Dermis blood vessel endothelial cell (primary cell): ENCODE results near the gene SPNS3. TPM values are rescaled to one million over a fixed set of nuclear protein-coding genes. Genes with fewer than 3 reads are reported as not detected.

Source experiments
- DNase-seq: peaks from one replicate; pipeline ENCODE4 v3.0.0; 2010
- total RNA-seq: library from RNA; depleted of rRNA; stranded (reverse); fragments of >200 nt; gene quantifications from 2 replicates; pipeline ENCODE4 v1.2.3, GENCODE V29; 2014

SPNS3 gene
- total RNA-seq, 1 donor from 2014 or later: 0.34 TPM

DNA sequence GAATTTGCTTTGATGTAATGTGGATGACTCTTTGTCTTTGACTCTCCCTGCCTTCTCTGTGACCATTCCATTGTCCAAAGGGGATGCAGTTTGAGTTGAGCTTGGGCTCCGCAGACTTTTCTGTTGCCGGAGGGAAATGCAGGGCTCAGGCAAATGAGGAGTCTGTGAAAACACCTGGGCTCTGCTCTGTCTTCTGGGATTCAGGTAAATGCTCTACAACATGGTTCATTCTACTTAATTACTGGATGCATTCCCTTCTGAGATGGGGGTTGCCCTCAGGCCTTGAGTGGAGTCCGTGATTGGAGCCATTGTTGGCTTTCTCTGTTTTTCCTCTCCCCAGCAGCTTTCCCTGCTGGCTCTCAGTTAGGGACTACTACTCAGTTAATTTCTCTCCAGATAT, 38.5 kb downstream of the SPNS3 start:
- DNase-seq: no peak

DNA sequence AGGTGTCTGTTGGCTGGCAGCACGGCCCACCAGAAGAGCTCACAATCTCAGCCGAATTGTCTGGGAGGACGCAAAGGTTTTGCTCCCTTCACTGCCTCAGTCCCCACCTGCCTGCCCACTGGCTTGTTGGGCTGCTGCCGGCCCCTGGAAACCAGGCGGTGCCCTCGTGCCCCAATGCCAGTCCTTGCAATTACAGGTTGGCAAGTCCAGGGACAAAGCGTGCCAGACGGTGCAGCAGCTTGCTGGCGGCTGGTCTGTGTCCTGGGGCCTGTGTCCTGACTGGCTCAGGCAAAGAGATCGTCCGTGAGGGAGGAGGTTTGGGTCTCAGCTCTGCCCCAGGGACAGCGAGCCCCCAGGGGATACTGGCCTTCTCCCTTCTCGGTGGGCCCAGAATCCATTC, 40.4 kb downstream of the SPNS3 start:
- no peak for DNase-seq

DNA sequence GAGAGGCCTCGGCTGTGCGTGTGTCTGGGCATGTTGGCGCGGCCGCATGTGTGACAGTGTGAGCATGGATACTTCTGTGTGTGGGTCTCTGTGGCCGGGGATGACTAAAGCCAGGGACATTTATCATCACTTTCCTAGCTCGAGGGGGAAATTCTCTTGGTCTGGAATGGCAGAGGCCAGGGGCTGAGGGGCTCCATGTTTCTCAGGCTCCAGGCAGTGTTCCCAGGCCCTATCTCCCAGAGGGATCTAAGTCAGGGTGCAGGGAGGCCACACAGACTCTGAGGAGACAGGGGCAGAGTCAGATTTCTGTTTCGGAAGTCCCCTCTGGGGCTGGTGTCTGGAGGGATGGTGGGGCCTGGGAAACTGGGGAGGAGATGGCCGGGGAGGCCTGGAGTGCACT, 41.3 kb downstream of the SPNS3 start:
- DNase-seq: no peak

DNA sequence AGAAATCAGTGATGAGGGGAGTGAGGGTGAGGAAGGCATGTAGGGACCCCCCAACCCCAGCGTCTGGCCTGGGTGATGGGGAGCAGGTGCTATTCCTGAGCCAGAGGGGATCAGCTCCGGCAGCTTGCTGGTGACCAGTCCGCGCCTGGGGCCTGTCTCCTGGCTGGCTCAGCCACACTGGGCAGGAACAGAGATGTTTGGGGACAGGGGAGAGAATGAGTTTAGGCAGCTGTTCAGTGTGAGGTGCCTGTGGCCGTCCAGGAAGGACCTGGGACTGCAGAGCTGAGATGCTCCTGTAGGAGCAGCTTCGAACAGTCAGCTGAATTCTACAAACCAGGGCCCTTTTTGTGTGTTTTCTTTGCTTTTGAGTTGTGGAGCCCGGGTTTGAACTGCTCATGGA, 41.7 kb downstream of the SPNS3 start:
- no peak for DNase-seq

DNA sequence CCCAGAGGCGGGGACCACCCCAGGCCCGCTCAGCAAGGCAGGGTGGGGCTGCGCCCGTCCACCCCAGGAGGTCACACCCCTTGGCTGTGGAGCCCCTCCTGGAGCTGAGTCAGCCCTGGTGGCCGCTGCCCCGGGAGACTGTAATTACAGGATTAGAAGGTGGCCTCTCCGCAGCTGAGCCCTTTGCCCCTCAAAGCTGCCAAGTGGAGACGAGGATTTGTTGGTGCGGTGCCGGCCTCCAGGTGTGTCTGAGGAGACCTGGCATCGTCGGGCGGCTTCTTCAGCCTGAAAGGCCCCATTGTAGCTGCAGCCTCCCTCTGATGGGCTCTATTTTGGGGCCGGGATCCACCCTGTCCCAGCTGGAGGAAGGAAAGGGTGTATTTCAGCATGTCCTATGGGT, 42.3 kb downstream of the SPNS3 start:
- no peak for DNase-seq

DNA sequence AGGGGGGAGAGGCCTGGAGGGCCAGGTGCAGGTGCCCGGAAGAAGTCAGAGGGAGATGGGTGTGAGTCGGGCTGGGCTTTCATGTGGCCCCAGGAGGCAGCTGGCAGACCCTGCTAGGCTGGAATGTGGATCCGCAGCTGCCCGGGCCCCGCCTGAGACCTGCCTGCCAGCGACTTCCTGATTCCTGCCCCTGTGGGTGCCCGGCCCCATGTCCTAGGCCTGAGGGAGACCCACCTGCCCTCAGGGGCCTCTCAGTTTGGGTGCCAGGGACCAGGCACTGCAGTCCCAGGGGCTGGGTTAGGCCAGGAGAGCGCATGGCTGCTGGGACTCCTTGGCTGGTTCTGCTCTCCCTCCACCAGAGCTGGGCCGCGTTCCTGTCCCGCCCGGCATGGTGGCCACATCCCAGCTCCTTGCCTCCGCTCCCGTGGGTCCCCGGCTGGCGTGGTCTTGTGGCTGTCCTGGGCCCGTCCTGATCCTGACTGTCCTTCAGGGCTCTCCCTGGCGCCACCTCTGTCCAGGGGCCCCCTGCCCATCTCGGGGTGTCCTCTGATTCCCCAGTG, 42.9 kb downstream of the SPNS3 start:
- DNase-seq: no peak

DNA sequence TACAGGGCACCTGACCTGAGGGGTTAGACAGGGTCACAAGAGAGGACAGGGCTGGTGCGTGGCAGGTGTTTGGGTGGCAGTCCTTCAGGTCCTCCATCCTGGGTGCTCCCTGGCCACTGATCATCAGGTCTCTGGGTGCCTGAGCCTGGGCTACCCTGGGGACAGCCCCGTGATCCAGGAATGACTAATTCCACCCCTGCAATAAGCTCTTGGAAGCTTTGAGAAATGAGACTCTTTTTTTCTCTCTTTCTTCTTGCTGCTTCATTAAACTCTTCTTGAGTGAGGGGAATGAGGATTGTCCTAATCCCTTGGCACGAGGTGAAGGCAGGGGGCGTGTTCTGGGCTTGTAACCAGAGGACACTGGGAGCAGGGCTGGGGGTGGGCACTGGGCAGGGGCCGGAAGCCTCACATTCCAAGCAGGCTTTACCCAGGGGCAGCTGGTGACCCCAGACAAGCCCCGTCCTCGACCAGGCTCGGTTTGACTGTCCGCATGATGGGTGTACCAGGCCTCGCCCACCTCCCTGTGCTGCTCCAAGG, 43.6 kb downstream of the SPNS3 start:
- no peak for DNase-seq

DNA sequence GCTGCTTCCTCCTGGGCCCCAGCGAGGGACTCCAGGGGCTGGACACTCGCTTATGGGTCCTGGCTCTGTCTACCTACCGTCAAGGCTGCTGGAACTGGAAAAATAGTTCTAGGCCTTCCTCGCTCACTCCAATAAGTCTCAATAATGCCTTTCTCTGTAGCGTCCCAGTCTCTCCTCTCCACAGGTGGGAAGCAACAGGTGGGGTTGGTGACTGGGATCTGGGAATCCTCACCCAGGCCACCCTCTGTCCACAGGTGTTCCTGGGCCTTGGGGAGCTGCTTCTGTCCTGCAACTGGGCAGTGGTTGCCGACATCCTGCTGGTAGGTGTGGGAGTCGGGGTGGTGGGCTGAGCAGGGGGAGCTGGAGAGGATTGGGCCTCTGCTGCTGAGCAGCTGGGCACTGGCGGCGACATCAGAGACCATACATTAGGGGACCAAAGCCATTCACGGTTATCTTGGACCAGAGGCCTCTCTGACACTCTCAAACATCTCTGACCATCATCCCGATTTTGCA, 44.6 kb downstream of the SPNS3 start:
- DNase-seq: no peak

DNA sequence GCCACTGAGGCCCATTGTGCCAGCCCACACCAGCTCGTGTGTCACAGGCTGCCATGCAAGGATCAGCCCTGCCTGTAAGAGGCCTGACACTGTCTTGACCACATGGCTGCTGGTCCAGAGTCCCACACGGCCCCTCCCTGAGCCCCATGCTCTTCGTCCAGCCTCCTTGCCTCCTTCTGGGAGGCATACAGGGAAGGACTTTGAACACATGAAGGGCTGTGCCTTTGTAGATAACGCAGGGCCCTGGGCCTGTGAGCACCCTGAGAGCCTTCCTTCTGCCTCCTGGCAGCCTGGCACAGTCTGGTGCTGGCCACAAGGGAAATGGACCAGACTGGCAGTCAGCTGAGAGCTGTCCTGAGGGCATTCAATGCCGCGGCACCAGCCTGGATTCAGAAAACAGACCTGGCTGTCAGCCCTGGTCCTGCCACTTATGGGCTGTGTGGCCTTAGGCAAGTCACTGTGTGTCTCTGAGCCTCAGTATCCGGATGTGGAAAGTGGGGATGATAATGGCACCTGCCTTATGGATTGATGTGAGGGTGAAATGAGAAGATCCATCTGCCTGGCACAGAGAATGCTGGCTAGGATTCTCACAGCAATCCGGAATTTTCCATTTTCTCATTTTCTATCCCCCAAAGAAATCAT, 45.7 kb downstream of the SPNS3 start:
- DNase-seq: no peak

DNA sequence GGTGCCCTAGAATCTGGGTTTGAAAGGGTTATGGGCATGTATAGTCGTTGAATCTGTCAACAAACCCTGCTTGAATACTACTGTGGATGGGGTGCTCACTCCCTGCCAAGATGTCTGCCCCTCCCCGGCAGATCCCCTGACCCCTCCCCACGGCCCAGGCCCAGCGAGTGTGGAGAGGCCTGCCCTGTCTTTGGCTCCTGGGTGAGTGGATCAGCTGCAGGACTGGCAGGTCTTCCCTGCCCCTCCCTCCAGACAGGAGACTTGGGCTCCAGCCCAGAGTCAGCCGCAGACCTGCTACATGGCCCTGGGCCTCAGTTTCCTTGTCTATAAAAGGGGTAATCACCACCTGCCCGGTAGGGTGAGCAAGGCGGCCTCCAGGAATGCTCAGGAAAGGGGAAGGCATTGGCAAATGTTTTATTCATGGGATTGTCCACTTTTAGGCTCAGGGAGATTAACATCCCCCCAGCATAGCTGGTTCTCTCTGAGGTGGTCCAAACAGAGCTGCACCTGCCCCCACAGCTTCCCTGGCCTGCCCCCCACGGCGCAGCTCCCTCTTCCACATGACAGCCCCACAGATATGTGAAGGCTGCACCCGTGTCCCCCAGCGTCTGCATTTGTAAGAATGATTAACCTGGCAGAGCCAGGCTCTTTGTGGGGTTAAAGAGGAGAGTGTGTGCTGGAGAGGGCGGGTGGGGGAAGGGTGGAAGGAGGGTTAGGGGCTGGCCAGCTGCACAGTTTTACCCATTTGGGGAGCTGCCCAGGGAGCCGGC, 46.4 kb downstream of the SPNS3 start:
- DNase-seq: no peak

DNA sequence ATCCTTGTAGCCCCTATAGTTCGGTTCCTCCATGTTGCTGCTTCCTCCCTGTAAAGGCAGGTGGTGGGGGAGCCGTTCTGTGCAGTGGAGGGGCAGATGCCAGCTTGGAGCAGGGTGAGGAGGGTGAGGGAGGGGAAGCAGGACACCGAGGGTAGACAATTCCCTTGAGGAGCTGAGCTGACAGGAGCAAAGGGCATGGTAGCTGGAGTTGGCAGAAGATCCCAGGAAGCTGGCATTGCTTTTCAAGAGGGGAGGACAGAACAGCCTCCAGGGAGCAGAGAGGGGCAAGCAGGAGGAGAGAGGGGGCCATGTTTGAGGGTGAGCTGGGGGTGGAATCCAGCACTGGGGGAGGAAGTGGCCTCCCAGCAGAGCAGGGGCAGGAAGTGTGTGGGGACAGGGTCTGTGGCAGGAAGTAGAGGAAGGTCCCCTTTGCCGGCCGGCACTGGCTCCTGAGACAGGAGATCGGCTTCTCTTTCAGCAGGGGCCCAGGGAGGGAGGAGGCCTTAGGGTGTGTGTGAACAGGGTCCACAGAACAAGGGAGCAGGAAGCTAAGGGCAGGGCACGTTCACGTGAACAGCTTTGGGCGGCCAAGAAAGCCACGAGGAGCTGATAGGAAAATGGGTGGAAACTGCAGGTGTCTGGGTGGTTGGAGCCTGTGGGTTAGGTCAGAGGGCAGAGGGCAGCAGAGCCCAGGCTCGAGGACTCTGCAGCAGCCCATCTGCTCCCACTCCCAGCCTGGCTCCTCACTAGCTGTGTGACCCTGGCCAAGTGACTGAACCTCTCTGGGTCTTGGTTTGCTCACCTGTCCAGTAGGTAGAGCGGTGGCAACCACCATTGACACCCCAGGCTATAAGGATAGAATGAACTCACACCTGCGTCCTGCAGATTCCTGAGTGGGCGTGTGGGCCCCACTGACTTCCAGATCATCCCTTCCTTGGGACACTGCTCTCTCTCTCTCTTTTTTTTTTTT, 47.5 kb downstream of the SPNS3 start:
- no peak for DNase-seq

DNA sequence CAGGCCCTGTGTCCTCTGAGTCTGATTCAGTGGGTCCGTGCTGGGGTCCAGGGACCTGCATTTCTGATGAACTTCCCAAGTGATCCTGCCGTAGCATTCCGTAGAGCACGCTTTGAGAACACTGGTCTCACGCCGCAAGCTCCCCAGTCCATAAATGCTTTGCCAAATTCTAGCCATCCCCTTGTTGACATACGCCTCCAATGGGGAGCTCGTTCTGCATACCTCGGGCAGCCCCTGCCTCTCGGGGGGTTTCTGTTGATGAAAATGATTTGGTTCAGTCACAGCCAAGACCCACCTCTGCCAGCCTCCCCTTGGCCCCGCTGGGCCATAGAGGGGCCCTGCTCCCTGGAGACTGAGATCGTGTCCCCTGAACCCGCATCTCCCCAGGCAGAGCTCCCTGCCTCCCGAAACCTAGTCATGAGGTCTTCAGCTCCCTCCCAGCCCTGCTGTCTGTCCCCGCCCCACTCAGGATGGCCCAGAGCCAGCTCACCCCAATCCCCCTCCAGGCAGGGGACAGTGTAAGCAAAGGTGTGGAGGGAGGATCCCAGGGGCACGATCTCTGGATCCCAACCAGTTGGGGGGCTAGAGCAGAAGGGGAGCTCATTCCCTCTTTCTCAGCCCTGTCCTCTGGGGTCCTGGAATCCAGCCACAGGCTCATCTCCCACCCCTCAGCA, 48.7 kb downstream of the SPNS3 start:
- DNase-seq: no peak

DNA sequence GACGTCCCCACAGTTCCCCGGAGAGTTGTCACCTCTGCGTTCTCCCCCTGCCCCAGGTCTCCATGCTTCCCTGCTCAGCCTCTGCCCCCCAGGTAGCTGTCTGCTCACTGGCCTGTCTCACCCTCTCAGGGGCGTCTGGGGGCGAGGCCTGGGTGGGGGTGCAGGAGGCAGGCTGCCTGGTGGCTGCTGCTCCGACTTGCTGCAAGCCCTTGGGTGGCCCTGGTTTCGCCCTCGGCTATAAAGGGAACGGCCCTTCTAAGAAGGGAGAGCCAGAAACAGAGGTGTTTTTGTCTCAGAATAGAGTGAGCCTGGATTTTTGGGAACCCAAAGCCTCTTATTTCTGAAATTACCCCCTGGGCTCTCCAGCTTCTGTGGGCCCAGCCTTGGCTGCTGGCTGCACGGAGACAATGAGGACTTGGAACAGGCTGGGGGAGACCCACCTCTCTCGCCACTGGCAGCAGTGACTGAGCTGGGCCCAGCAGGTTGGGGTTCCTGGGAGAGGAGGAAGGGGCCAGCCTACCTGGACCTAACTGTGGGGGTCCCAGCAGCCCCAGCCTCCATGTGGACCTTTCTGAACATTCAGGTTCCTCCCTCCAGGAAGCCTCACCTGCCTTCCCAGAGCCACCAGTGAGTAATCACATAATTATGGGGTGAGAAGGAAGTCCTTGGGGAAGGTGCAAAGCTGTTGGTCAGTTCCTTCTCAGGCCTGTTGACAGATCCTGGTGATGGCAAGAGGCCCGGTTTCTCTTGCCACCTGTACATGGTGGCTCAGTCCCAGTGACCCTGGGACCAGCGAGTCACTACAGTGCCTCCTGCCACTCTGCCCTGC, 49.5 kb downstream of the SPNS3 start:
- peak; percentile 48 for DNase-seq

DNA sequence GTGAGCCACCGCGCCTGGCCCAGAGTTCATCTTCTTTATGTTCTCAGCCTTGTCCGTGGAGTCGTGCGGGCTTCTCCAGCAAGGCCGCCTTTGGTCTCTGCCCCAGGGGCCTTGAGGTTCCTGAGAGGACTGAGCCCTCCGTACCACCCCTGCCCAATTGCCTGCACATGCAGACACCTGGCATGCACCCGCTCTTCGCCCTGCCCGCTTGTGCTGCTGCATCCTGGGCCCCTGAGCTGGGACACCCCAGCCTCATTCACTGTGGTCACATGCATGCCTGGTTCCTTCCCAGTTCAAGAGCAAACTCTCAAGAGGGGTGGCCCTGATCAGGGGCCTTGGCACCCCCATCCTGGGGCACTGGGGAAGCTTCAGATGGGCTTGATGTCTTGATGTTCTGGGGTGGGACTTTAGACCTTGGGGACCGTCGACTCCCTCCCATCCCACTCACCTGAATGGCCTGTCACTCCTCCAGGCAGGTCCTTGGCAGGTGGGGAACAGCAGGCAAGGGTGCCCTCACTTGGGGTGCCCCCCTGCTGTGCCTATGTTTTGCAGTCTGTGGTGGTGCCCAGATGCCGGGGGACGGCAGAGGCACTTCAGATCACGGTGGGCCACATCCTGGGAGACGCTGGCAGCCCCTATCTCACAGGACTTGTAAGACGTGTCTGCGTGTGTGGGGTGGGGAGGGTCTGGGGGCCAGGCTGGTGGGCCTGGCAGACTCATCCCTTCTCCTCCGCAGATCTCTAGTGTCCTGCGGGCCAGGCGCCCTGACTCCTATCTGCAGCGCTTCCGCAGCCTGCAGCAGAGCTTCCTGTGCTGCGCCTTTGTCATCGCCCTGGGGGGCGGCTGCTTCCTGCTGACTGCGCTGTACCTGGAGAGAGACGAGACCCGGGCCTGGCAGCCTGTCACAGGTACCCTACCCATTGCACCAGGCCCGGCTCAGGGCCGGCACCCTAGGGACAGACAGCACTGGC, 52.2 kb downstream of the SPNS3 start:
- peak; percentile 38 for DNase-seq

DNA sequence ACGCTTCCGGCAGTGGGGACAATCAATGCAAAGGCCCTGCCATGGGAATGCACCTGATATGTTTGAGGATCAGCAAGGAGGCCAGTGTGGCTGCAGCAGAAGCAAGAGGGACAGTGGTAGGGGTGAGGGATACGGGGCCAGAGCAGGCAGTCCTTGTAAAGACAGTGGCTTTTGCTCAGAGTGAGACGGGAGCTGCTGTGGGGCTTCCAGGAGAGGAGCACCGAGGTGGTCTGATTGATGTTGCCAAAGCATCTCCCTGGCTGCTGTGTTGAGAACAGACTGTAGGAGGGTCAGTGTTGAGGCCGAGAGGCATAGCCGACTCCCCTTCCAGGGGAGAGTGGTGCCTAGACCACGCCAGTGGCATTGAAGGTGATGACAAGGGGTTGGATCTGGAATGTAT, 53.6 kb downstream of the SPNS3 start:
- no peak for DNase-seq

DNA sequence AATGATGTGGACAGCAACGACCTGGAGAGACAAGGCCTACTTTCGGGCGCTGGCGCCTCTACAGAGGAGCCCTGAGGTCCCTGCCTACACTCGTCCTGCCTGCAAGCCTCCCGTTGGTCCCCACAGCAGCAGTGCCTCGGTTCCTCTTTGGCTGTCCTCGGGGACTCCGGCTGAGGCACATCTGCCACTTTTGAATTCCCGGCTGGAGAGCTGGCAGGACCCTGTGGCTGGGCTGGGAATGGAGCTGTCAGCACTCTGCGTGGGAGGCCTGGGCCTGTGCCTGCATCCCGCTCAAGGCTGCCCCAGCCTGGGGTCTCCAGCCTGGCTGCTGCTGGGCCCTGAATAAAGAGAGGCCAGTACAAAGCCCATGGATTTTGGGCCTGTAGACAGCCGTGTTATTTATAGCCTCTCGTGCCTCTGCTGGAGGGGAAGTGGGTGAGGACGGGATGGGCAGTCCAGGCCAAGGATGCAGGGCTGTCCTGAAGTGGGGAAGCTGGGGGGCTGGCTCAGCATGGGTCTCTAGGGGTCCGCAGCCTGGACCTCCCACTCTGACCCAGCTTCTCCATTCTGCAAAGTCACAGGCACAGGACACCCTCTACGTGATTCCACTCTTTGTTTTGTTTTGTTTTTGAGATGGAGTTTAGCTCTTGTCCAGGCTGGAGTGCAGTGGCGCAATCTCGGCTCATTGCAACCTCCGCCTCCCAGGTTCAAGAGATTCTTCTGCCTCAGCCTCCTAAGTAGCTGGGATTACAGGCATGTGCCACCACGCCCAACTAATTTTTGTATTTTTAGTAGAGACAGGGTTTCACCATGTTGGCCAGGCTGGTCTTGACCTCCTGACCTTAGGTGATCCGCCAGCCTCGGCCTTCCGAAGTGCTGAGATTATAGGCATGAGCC, 54.3 kb downstream of the SPNS3 start:
- no peak for DNase-seq

DNA sequence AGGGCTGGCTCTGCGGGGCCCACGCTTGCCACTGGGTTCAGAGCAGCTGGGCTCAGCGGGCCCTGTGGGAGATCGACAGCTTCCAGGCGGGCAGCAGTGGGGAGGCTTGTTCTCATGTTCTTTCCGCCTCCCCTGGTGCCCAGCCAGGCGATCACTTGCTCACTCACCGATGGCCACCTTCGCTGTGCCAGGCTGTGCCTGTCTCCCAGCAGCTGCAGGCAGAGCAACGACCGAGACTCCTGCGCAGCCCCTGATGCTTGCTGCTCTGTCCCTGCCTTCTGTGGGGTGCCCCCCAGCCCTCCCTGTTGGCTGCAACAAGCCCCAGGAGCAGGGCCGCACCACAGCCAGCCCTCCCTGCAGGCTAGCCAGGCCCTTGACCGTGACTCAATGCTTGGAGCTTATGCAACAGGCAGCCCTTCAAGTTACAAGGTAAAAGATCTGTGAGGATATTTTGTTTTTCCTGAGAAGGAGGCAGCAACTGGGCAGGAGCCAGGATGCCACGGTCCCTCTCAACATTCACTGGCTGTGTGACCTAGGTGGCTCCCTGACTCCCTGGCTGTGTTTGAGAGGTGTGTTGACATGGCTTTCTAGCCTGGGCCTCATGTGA, 55.4 kb downstream of the SPNS3 start:
- no peak for DNase-seq

DNA sequence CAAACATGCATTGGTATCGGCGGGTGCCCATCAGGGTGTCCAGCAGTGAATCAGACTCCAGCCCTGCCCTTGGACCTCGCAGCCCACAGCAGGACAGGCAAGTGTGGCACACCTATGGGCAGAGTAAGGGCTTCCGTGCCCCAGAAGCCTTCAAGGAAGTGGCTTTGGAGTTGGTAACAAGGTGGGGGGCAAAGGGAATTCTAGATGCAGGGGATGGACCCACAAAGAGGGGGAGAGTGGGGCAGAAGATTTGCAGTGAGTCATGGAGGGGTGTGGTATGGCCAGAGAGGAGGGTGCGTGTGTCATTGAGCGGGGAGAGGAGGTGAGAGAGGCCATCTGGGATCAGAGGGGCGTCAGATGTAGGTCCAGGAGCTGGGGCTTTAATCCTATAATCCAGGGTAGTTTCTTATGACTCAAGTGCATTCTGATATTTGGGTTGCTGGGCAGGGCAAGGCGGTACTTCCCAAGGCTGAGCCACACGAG, 56.4 kb downstream of the SPNS3 start:
- DNase-seq: no peak
